CD8-positive, alpha-beta memory T cell (primary cell): Measurements from ENCODE around the gene SYT7. TPM values are rescaled to one million over a fixed set of nuclear protein-coding genes. Genes with fewer than 3 reads are reported as not detected.

Experiments
- CTCF ChIA-PET: fragments of 350-600 bp; sonication (Branson Sonifier 250); formaldehyde crosslinking; loops from one replicate; lab custom pipeline; 2021; ENCODE audit warnings: antibody characterized with exemption; lab: Charles Lee
- POLR2A ChIA-PET: fragments of 350-600 bp; sonication (Branson Sonifier 250); formaldehyde crosslinking; loops from one replicate; lab custom pipeline; 2021; ENCODE audit warnings: antibody characterized with exemption; lab: Charles Lee
- DNase-seq, 5 donors: peaks; one replicate each; pipeline versions ENCODE4 v3.0.0 to v3.0.0-alpha.2; 2020 to 2022; ENCODE audit warnings: mixed read lengths in 1 of 5
- H3K27ac ChIP-seq: one replicate; pipeline ENCODE4 v1.7.0; 2013; ENCODE audit warnings: low read depth, mild to moderate bottlenecking, low read length, moderate library complexity
- H3K27me3 ChIP-seq: 2 replicates; pipeline ENCODE4 v1.7.0; 2013; ENCODE audit warnings: low read length, mild to moderate bottlenecking; ENCODE audit not compliant: insufficient read depth, poor library complexity, severe bottlenecking
- H3K36me3 ChIP-seq: 2 replicates; pipeline ENCODE4 v1.7.0; 2013; ENCODE audit warnings: mild to moderate bottlenecking, low read length, moderate library complexity; ENCODE audit not compliant: insufficient read depth
- H3K4me1 ChIP-seq: 2 replicates; pipeline ENCODE4 v1.7.0; 2013; ENCODE audit warnings: mild to moderate bottlenecking, low read length, moderate library complexity; ENCODE audit not compliant: insufficient read depth
- H3K4me3 ChIP-seq: 2 replicates; pipeline ENCODE4 v1.7.0; 2013; ENCODE audit warnings: mild to moderate bottlenecking, low read length
- H3K9me3 ChIP-seq: 2 replicates; pipeline ENCODE4 v1.7.0; 2013; ENCODE audit warnings: mild to moderate bottlenecking, low read length
- H3K27ac Mint-ChIP-seq, 8 donors: one replicate each; pipeline ENCODE4 v1.8.0; 2020 to 2021; ENCODE audit warnings: mixed read lengths in 8 of 8, mild to moderate bottlenecking in 6 of 8, inconsistent platforms in 3 of 8, moderate library complexity in 3 of 8
- H3K27me3 Mint-ChIP-seq, 2 donors: one replicate each; pipeline ENCODE4 v1.8.0; 2020 to 2021; ENCODE audit warnings: mixed read lengths in 2 of 2, mild to moderate bottlenecking in 1 of 2, moderate library complexity in 1 of 2
- H3K36me3 Mint-ChIP-seq, 3 donors: one replicate each; pipeline ENCODE4 v1.8.0; 2020 to 2021; ENCODE audit warnings: mixed read lengths in 3 of 3, inconsistent platforms in 1 of 3, mild to moderate bottlenecking in 1 of 3
- H3K4me1 Mint-ChIP-seq, 3 donors: one replicate each; pipeline ENCODE4 v1.8.0; 2020 to 2021; ENCODE audit warnings: mixed read lengths in 3 of 3, inconsistent platforms in 1 of 3, mild to moderate bottlenecking in 1 of 3
- H3K4me3 Mint-ChIP-seq, 7 donors: one replicate each; pipeline ENCODE4 v1.8.0; 2020 to 2021; ENCODE audit warnings: mixed read lengths in 7 of 7, mild to moderate bottlenecking in 6 of 7, moderate library complexity in 4 of 7, inconsistent platforms in 2 of 7
- H3K9me3 Mint-ChIP-seq, 5 donors: one replicate each; pipeline ENCODE4 v1.8.0; 2020 to 2022; ENCODE audit warnings: mixed read lengths in 5 of 5, mild to moderate bottlenecking in 3 of 5, moderate library complexity in 2 of 5, inconsistent platforms in 1 of 5
- polyA plus RNA-seq: library from polyadenylated mRNA; unstranded; fragments of 300-500 nt; fragmentation: Illumina TruSeq; gene quantifications from one replicate; pipeline ENCODE4 v1.2.3, GENCODE V29; 2021
- total RNA-seq, 2 experiments: library from RNA; stranded (reverse); gene quantifications; one replicate each; pipeline ENCODE4 v1.2.3, GENCODE V29; 2021

The SYT7 gene
- total and polyA plus RNA-seq, 3 experiments from 2014 or later, result not detected

GRCh38 chr11:61498767-61499341 is 82.0 kb downstream of the SYT7 start:
- Mint-ChIP-seq H3K27ac (no peak overlapping the region), H3K36me3 (no peaks in the 10 kb centered on the region), H3K27me3 (peaks cover 0 to 1% of the 10 kb centered on the region in 2 donors), H3K4me1 (no peaks in the 10 kb centered on the region), H3K9me3 (no peaks in the 10 kb centered on the region), H3K4me3 (no peak overlapping the region)
- Histone ChIP-seq H3K4me3 (no peak overlapping the region), H3K36me3 (no peaks in the 10 kb centered on the region), H3K4me1 (no peaks in the 10 kb centered on the region), H3K27ac (no peak overlapping the region), H3K9me3 (no peaks in the 10 kb centered on the region), H3K27me3 (no peaks in the 10 kb centered on the region)
- ChIA-PET CTCF (no interaction called here), POLR2A (no interaction called here)
- no peak for DNase-seq

DNA sequence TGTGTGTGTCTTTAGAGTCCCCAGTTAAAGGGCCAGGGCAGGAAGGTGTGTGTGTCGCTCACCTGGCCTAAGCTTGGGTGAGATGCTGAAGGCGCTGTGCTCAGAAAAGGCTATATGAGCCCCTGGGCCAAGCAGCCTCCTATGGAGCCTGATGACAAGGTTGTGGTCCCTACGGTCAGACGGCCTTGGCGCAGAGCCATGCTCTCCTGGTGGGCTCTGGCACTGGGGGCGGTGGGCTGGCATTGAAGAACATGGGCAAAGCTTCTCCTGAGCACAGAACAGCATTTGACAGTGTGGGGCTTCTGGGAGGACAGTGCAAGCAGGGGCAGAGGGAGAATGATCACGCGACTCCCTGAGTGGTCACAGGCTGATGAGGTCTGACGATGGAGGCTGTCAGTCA is 83.0 kb downstream of the SYT7 start:
- H3K9me3 ChIP-seq, result no peaks in the 10 kb centered on the region
- Mint-ChIP-seq H3K4me3 (no peak overlapping the region), H3K4me1 (no peaks in the 10 kb centered on the region), H3K27ac (no peak overlapping the region), H3K27me3 (peaks cover 0 to 3% of the 10 kb centered on the region in 2 donors), H3K36me3 (no peaks in the 10 kb centered on the region), H3K9me3 (no peaks in the 10 kb centered on the region)
- no peak overlapping the region for H3K4me3 ChIP-seq
- no peaks in the 10 kb centered on the region for H3K27me3 ChIP-seq
- POLR2A ChIA-PET, result no interaction called here
- no peak overlapping the region for H3K27ac ChIP-seq
- no peak for DNase-seq
- H3K36me3 ChIP-seq, result no peaks in the 10 kb centered on the region
- CTCF ChIA-PET, result no interaction called here
- H3K4me1 ChIP-seq, result no peaks in the 10 kb centered on the region

DNA sequence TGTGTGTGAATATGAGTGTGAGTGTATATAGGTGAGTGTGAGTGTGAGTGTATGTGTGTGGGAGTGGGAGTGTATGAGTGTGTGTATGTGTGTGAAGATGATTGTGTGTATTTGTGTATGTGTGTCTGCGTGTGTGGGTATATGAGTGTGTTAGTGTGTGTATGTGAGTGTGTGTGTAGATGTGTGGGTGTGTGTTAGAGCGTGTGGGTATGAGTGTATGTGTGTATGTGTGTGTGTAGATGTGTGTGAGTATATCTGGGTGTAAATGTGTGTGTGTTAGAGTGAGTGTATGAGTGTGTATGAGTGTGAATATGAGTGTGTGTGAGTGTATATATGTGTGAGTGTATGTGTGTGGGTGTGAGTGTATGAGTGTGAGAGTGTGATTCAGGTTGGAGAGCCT is 83.4 kb downstream of the SYT7 start:
- Mint-ChIP-seq H3K4me1 (no peaks in the 10 kb centered on the region), H3K27me3 (peaks cover 0 to 3% of the 10 kb centered on the region in 2 donors), H3K27ac (no peak overlapping the region), H3K9me3 (no peaks in the 10 kb centered on the region), H3K36me3 (no peaks in the 10 kb centered on the region), H3K4me3 (no peak overlapping the region)
- Histone ChIP-seq H3K27ac (no peak overlapping the region), H3K36me3 (no peaks in the 10 kb centered on the region), H3K4me3 (no peak overlapping the region), H3K27me3 (no peaks in the 10 kb centered on the region), H3K4me1 (no peaks in the 10 kb centered on the region), H3K9me3 (no peaks in the 10 kb centered on the region)
- ChIA-PET CTCF (no interaction called here), POLR2A (no interaction called here)
- DNase-seq, result no peak

- no peaks in the 10 kb centered on the region for H3K9me3 ChIP-seq
- no peaks in the 10 kb centered on the region for H3K9me3 Mint-ChIP-seq
- ChIA-PET CTCF (no interaction called here), POLR2A (no interaction called here)
- H3K36me3 ChIP-seq, result no peaks in the 10 kb centered on the region
- H3K27ac ChIP-seq, result no peak overlapping the region
- H3K4me3 Mint-ChIP-seq, result no peak overlapping the region
- no peak overlapping the region for H3K4me3 ChIP-seq
- no peak for DNase-seq
- H3K4me1 ChIP-seq, result no peaks in the 10 kb centered on the region
- H3K36me3 Mint-ChIP-seq, result no peaks in the 10 kb centered on the region
- H3K27me3 ChIP-seq, result no peaks in the 10 kb centered on the region
- H3K27me3 Mint-ChIP-seq, result peaks cover 0 to 3% of the 10 kb centered on the region in 2 donors
- no peaks in the 10 kb centered on the region for H3K4me1 Mint-ChIP-seq
- H3K27ac Mint-ChIP-seq, result no peak overlapping the region
These were observed 84.1 kb downstream of the SYT7 start for GRCh38 chr11:61496602-61497400.

- Mint-ChIP-seq H3K27ac (no peak overlapping the region), H3K4me3 (no peak overlapping the region), H3K4me1 (no peaks in the 10 kb centered on the region), H3K9me3 (no peaks in the 10 kb centered on the region), H3K36me3 (no peaks in the 10 kb centered on the region), H3K27me3 (peaks cover 0 to 3% of the 10 kb centered on the region in 2 donors)
- H3K27me3 ChIP-seq, result no peaks in the 10 kb centered on the region
- H3K36me3 ChIP-seq, result no peaks in the 10 kb centered on the region
- H3K27ac ChIP-seq, result no peak overlapping the region
- ChIA-PET POLR2A (no interaction called here), CTCF (no interaction called here)
- no peak overlapping the region for H3K4me3 ChIP-seq
- H3K9me3 ChIP-seq, result no peaks in the 10 kb centered on the region
- H3K4me1 ChIP-seq, result no peaks in the 10 kb centered on the region
- DNase-seq, result no peak
These were observed 84.9 kb downstream of the SYT7 start for GRCh38 chr11:61495801-61496601.

- no peak for DNase-seq
- Mint-ChIP-seq H3K4me1 (no peaks in the 10 kb centered on the region), H3K4me3 (no peak overlapping the region), H3K36me3 (no peaks in the 10 kb centered on the region), H3K27me3 (peaks cover 0 to 2% of the 10 kb centered on the region in 2 donors), H3K9me3 (no peaks in the 10 kb centered on the region), H3K27ac (no peak overlapping the region)
- H3K36me3 ChIP-seq, result no peaks in the 10 kb centered on the region
- no peak overlapping the region for H3K27ac ChIP-seq
- ChIA-PET POLR2A (no interaction called here), CTCF (no interaction called here)
- no peaks in the 10 kb centered on the region for H3K9me3 ChIP-seq
- H3K4me3 ChIP-seq, result no peak overlapping the region
- H3K27me3 ChIP-seq, result no peaks in the 10 kb centered on the region
- no peaks in the 10 kb centered on the region for H3K4me1 ChIP-seq
These were observed 86.4 kb downstream of the SYT7 start for GRCh38 chr11:61494381-61494961.

- Histone ChIP-seq H3K36me3 (no peaks in the 10 kb centered on the region), H3K27me3 (no peaks in the 10 kb centered on the region), H3K27ac (no peak overlapping the region), H3K4me3 (no peak overlapping the region), H3K4me1 (no peaks in the 10 kb centered on the region), H3K9me3 (no peaks in the 10 kb centered on the region)
- Mint-ChIP-seq H3K4me1 (no peaks in the 10 kb centered on the region), H3K9me3 (no peaks in the 10 kb centered on the region), H3K27me3 (peaks cover 0 to 2% of the 10 kb centered on the region in 2 donors), H3K4me3 (no peak overlapping the region), H3K36me3 (peaks cover 0 to 6% (median 1%) of the 10 kb centered on the region in 3 donors), H3K27ac (no peak overlapping the region)
- DNase-seq, result no peak
- ChIA-PET POLR2A (no interaction called here), CTCF (no interaction called here)
These were observed 89.0 kb downstream of the SYT7 start for GRCh38 chr11:61491736-61492395.
